Measurements from ENCODE around the gene LRRC27.

- no peak for TF ChIP-seq PATZ1 (CRISPR knock-in tag; IDR thresholded peaks at IDR 0.05; ENCODE audit: borderline replicate concordance)
- no peak for TF ChIP-seq ZNF8 (CRISPR knock-in tag; IDR thresholded peaks at IDR 0.05)
- no peak for TF ChIP-seq RARB (CRISPR knock-in tag; IDR thresholded peaks at IDR 0.05)
- no peak for TF ChIP-seq ZFP3 (CRISPR knock-in tag; IDR thresholded peaks at IDR 0.05)
- TF ChIP-seq PPARA (CRISPR knock-in tag; IDR thresholded peaks at IDR 0.05; ENCODE audit: borderline replicate concordance): no peak
- no peak for TF ChIP-seq CREB5 (CRISPR knock-in tag; IDR thresholded peaks at IDR 0.05; ENCODE audit: low read depth)
These were observed 41.4 kb upstream of the LRRC27 start for GRCh38 chr10:132290631-132291030.
